Astrocyte (in vitro differentiated cells and primary cell): Measurements from ENCODE around the gene DIRAS2. TPM values are rescaled to one million over a fixed set of nuclear protein-coding genes. Genes with fewer than 3 reads are reported as not detected.

Experiments used
- DNase-seq: peaks from one replicate; pipeline ENCODE4 v3.0.0-alpha.2; 2010; ENCODE audit warnings: low read depth
- FAIRE-seq: peaks from 2 replicates; lab custom pipeline; 2011; peaks lifted over from hg19 to GRCh38; lab: Jason Lieb, UNC
- H2AFZ ChIP-seq: 2 replicates; pipeline ENCODE4 v1.6.0; 2012; ENCODE audit warnings: low read depth, low read length, inconsistent platforms
- H3K27ac ChIP-seq: 2 replicates; pipeline ENCODE4 v1.5.1; 2011; ENCODE audit warnings: low read depth, low read length, inconsistent platforms
- H3K27me3 ChIP-seq: 2 replicates; pipeline ENCODE4 v1.6.0; 2011; ENCODE audit warnings: low read length, inconsistent platforms; ENCODE audit not compliant: insufficient read depth
- H3K36me3 ChIP-seq: 2 replicates; pipeline ENCODE4 v1.5.1; 2011; ENCODE audit warnings: low read length, inconsistent platforms; ENCODE audit not compliant: insufficient read depth
- H3K4me1 ChIP-seq: 2 replicates; pipeline ENCODE4 v1.5.1; 2011; ENCODE audit warnings: low read length, inconsistent platforms; ENCODE audit not compliant: insufficient read depth
- H3K4me2 ChIP-seq: 2 replicates; pipeline ENCODE4 v1.6.0; 2012; ENCODE audit warnings: low read length, inconsistent platforms
- H3K4me3 ChIP-seq: 2 replicates; pipeline ENCODE4 v1.5.1; 2011; ENCODE audit warnings: low read depth, mild to moderate bottlenecking, low read length, inconsistent platforms; ENCODE audit not compliant: insufficient read depth
- H3K79me2 ChIP-seq: 2 replicates; pipeline ENCODE4 v1.6.0; 2012; ENCODE audit warnings: mild to moderate bottlenecking, low read length, inconsistent platforms; ENCODE audit not compliant: insufficient read depth
- H3K9ac ChIP-seq: 2 replicates; pipeline ENCODE4 v1.6.0; 2012; ENCODE audit warnings: mild to moderate bottlenecking, low read length, inconsistent platforms
- H3K9me3 ChIP-seq: 2 replicates; pipeline ENCODE4 v1.5.1; 2012; ENCODE audit warnings: low read depth, mild to moderate bottlenecking, low read length, inconsistent platforms; ENCODE audit not compliant: insufficient read depth
- H4K20me1 ChIP-seq: 2 replicates; pipeline ENCODE4 v1.6.0; 2012; ENCODE audit warnings: low read length, inconsistent platforms; ENCODE audit not compliant: insufficient read depth
- H3K27ac Mint-ChIP-seq: one replicate; pipeline ENCODE4 v1.8.0; 2021; ENCODE audit warnings: mild to moderate bottlenecking, mixed read lengths; ENCODE audit not compliant: unreplicated experiment
- H3K27me3 Mint-ChIP-seq: one replicate; pipeline ENCODE4 v1.8.0; 2021; ENCODE audit warnings: low read depth, mixed read lengths; ENCODE audit not compliant: unreplicated experiment
- H3K36me3 Mint-ChIP-seq: one replicate; pipeline ENCODE4 v1.8.0; 2021; ENCODE audit warnings: low read depth, mixed read lengths; ENCODE audit not compliant: unreplicated experiment
- H3K4me1 Mint-ChIP-seq: one replicate; pipeline ENCODE4 v1.8.0; 2021; ENCODE audit warnings: low read depth, mixed read lengths; ENCODE audit not compliant: unreplicated experiment
- H3K4me3 Mint-ChIP-seq: one replicate; pipeline ENCODE4 v1.8.0; 2021; ENCODE audit warnings: mild to moderate bottlenecking, moderate library complexity, mixed read lengths; ENCODE audit not compliant: unreplicated experiment
- H3K9me3 Mint-ChIP-seq: one replicate; pipeline ENCODE4 v1.8.0; 2021; ENCODE audit warnings: mild to moderate bottlenecking, mixed read lengths; ENCODE audit not compliant: unreplicated experiment
- CTCF ChIP-seq: IDR thresholded peaks from 2 replicates; pipeline ENCODE4 v1.5.1; 2011; ENCODE audit warnings: low read depth, mild to moderate bottlenecking, inconsistent platforms, low read length, moderate library complexity; ENCODE audit not compliant: insufficient read depth
- EZH2 ChIP-seq: IDR thresholded peaks from 2 replicates; pipeline ENCODE4 v1.6.1; 2012; ENCODE audit warnings: mild to moderate bottlenecking, low read length, inconsistent platforms; ENCODE audit not compliant: insufficient read depth
- total RNA-seq: library from RNA; stranded (reverse); gene quantifications from 2 replicates; pipeline ENCODE4 v1.2.1, GENCODE V29; 2021

Gene DIRAS2
- total RNA-seq, 1 donor from 2014 or later = 0.27 TPM

- TF ChIP-seq CTCF = no peak
- TF ChIP-seq EZH2 = no peak
- Mint-ChIP-seq H3K27ac (no peak overlapping the region), H3K4me3 (no peak overlapping the region), H3K27me3 (peaks cover 25% of the 10 kb centered on the region), H3K9me3 (peaks cover 8% of the 10 kb centered on the region), H3K36me3 (no peaks in the 10 kb centered on the region), H3K4me1 (no peaks in the 10 kb centered on the region)
- FAIRE-seq (no peak), DNase-seq (no peak)
- Histone ChIP-seq H3K27ac (no peak overlapping the region), H3K27me3 (no peaks in the 10 kb centered on the region), H3K36me3 (no peaks in the 10 kb centered on the region), H3K4me2 (no peak overlapping the region), H3K9me3 (peaks cover 3% of the 10 kb centered on the region), H4K20me1 (no peaks in the 10 kb centered on the region), H2AFZ (no peak overlapping the region), H3K9ac (no peak overlapping the region), H3K4me1 (no peaks in the 10 kb centered on the region), H3K4me3 (no peak overlapping the region), H3K79me2 (no peaks in the 10 kb centered on the region)
Measured at GRCh38 chr9:90651246-90651645, 8.6 kb upstream of the DIRAS2 start.

GRCh38 chr9:90647843-90648242, 5.2 kb upstream of the DIRAS2 start:
- H3K4me2 ChIP-seq = no peak overlapping the region
- H3K27me3 Mint-ChIP-seq = peaks cover 45% of the 10 kb centered on the region
- no peak overlapping the region for H3K4me3 Mint-ChIP-seq
- H3K36me3 ChIP-seq = no peaks in the 10 kb centered on the region
- H3K9me3 Mint-ChIP-seq = peaks cover 8% of the 10 kb centered on the region
- peaks cover 1% of the 10 kb centered on the region for H3K4me1 Mint-ChIP-seq
- FAIRE-seq = no peak
- no peaks in the 10 kb centered on the region for H4K20me1 ChIP-seq
- H3K9me3 ChIP-seq = peaks cover 3% of the 10 kb centered on the region
- no peak for TF ChIP-seq EZH2
- TF ChIP-seq CTCF = no peak
- no peak overlapping the region for H3K27ac ChIP-seq
- no peaks in the 10 kb centered on the region for H3K79me2 ChIP-seq
- H3K27me3 ChIP-seq = no peaks in the 10 kb centered on the region
- no peaks in the 10 kb centered on the region for H3K36me3 Mint-ChIP-seq
- H3K4me3 ChIP-seq = no peak overlapping the region
- H3K27ac Mint-ChIP-seq = no peak overlapping the region
- H2AFZ ChIP-seq = no peak overlapping the region
- DNase-seq = no peak
- no peaks in the 10 kb centered on the region for H3K4me1 ChIP-seq
- no peak overlapping the region for H3K9ac ChIP-seq

- no peak overlapping the region for H3K4me3 ChIP-seq
- no peak for FAIRE-seq
- peaks cover 5% of the 10 kb centered on the region for H3K4me1 ChIP-seq
- no peak overlapping the region for H3K4me3 Mint-ChIP-seq
- H3K27ac ChIP-seq = no peak overlapping the region
- H3K36me3 Mint-ChIP-seq = no peaks in the 10 kb centered on the region
- no peak overlapping the region for H2AFZ ChIP-seq
- no peaks in the 10 kb centered on the region for H4K20me1 ChIP-seq
- no peaks in the 10 kb centered on the region for H3K36me3 ChIP-seq
- no peaks in the 10 kb centered on the region for H3K79me2 ChIP-seq
- H3K27me3 ChIP-seq = peaks cover 17% of the 10 kb centered on the region
- peaks cover 51% of the 10 kb centered on the region for H3K27me3 Mint-ChIP-seq
- peaks cover 6% of the 10 kb centered on the region for H3K4me1 Mint-ChIP-seq
- no peak overlapping the region for H3K4me2 ChIP-seq
- no peak for DNase-seq
- peaks cover 4% of the 10 kb centered on the region for H3K9me3 Mint-ChIP-seq
- no peak overlapping the region for H3K9ac ChIP-seq
- TF ChIP-seq CTCF = no peak
- TF ChIP-seq EZH2 = no peak
- no peak overlapping the region for H3K27ac Mint-ChIP-seq
- peaks cover 3% of the 10 kb centered on the region for H3K9me3 ChIP-seq
Measured at GRCh38 chr9:90645721-90646120, 3.1 kb upstream of the DIRAS2 start.
